ENCODE measurements around the gene GAS2.
A peak's percentile ranks its signal among the peaks of the same experiment; 100 is the strongest.

GAS2 gene

DNA sequence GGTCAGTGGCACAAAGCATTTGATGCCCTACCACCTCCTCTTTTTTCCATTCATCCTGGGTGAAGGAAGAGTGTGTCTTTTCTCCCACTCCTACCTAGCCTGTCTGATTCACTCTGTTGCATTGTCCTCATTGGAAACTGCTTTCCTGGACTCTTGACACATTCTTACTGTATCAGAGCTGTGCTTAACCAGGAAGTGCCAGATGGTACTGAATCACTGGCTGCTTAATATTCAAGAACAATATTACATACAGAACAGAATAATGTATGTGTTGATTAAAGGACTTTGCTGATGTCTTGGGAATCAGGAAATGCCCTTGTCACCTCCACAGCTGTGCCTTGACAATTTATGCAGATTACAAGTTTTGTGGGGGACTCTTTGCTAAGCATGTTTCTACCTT, 118.8 kb downstream of the GAS2 start:
- no peak overlapping the region for H3K4me3 ChIP-seq (ENCODE audit: low read depth, low read length)

DNA sequence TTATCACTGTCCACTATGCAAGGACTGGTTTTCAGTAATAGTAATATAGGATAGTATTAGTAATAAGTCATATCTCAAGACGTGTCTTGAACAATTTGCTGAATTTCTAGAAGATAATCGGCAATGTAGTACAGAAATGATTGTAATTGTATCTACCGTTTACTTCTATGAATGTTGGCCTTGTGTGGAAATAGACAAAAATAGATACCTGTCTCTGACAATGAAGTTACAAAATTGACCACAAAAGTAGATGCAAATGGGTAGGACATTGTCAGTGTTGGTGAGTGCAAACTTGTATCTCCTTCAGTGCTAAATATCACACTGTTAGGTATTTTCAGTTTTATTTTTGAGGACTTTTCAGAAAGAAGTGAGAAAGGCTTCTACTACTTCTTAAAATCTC, 120.1 kb downstream of the GAS2 start:
- no peak overlapping the region for H3K4me3 ChIP-seq (ENCODE audit: low read depth, low read length)

DNA sequence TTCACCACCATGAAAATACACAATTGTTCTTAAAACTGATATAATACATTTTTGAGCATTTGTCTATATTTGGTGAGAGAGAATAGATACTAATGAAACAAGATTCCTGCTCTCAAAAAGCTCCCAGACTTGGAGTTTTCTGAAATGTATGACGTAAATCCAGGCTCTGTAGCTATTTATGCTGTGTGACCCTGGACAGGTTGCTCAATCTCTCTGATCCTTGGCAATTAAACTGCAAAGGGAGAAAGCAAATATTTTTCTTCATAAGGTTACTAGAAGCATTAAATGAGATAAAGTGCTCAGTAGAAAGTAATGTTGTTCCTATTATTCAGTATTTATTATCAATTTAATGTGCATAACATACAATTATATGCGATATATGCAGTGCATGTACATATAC, 120.6 kb downstream of the GAS2 start:
- H3K4me3 ChIP-seq (ENCODE audit: low read depth, low read length), result no peak overlapping the region

DNA sequence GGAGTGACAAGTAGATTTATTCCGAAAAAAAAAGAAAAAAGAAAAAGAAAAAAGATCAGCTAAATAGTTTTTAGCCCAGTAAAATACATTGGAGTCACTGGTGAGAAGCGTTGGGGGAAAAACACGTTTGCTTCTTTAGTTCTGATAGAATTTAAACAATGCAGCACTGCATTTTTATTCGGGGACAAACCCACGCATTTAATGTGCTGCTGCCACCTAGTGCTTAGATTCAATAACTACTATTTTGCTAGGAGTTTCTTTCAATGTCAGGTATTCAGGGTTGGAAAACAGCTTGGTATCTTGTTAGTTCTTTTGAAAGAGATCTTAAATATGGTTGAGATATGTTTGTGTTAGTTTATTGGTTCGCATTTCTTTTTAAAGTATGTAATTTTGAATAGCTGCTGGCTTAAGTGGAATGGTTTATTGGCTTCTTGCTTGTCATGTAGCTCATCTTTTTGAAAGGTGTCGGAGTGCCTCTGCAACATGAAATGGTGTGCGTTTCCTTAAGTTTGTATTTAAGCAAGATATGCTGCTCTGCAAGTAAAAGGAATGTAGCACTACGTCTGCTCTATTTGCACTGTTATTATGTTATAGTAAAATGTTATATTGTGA, 121.2 kb downstream of the GAS2 start:
- H3K4me3 ChIP-seq (ENCODE audit: low read depth, low read length), result no peak overlapping the region

DNA sequence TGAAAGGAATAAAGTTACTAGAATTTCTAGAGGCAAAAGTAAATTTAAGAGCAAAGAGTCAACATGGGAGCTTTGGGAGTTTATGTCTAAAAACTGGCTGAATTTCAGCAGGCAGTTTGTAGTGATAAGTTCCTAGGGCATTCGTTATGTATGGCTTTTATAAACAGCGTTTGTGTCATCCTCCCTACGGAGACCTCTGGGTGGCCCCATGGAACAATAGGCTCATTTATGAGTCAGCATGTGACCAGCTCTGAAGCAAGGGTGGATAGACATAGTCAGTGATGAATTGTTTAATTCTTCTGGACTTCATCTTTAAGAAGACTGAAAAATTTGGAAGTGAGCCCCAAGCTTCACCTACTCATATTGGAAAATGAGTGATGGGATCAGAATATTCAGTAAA, 126.1 kb downstream of the GAS2 start:
- no peak overlapping the region for H3K4me3 ChIP-seq (ENCODE audit: low read depth, low read length)

DNA sequence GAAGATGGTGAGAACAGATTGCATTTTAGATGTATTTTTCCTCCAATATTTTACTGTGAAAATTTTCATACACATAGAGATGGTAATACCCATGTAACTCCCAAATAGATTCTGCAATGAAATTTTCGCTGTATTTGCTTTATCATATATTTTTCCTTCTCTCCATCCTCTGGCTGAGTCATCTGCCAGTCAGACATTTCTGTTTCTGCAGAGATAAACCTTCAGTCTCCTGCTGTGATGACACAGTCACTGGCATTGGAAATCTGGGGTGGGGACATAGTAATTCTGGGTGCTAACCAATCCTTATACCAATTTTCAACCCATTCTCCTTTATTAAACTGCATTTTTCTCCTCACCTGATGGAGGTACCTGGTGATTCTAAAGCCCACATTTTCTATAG, 129.5 kb downstream of the GAS2 start:
- H3K4me3 ChIP-seq (ENCODE audit: low read depth, low read length), result no peak overlapping the region

DNA sequence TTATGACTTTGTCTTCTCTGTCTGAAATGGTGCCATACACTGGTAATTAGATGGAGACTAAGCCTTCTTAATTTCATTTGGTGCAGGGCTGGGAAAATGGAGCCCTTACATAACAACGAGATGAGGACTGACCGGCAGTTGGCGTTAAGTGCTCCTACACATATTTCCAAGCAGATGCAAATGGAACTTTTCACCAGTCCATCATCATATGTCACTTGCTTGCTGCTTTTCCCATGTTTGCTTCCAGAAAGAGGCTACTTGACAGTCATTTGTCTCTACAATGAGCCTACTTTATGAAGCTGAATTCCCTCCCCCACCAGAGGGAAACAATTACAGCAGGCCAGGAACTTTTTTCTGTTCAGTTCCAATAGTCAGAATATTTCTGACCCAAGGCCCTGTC, 130.6 kb downstream of the GAS2 start:
- H3K4me3 ChIP-seq (ENCODE audit: low read depth, low read length), result no peak overlapping the region

DNA sequence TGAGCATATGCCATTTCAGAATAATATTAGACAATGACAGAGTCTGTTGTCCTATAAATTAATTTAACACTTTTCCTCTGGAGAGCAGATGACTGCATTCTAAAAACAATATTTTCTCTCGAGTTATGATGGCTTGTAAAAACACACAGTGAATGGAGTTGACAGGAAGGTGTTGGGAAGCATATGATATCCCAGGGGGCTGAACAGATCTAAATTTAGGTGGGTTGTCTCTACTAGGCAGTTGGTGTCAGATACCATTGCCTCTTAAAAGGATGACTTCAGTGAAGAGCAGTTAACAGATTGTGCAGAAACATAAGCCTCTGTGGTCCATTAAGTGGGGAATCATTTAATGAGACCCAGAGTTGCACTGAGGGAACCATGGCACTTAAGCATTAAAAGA, 132.5 kb downstream of the GAS2 start:
- H3K4me3 ChIP-seq (ENCODE audit: low read depth, low read length), result no peak overlapping the region

DNA sequence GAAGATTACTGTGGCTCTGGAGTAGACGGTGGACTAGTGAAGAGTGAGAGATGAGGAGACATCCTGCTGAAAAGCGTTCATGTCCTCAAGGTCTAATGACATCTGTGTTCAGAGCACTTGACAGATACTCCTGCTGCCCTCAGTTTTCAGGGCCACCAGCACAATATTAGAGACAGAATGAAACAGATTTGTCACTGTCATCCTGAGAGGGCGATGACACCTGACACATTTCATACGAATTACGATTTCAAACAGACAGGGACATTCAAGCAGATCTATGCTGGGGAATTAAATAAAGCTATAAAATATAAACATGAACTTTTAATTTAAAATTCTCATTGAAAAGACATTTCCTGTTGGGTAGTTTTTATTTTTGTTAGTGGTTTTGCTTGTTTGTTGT, 134.1 kb downstream of the GAS2 start:
- H3K4me3 ChIP-seq (ENCODE audit: low read depth, low read length), result no peak overlapping the region

DNA sequence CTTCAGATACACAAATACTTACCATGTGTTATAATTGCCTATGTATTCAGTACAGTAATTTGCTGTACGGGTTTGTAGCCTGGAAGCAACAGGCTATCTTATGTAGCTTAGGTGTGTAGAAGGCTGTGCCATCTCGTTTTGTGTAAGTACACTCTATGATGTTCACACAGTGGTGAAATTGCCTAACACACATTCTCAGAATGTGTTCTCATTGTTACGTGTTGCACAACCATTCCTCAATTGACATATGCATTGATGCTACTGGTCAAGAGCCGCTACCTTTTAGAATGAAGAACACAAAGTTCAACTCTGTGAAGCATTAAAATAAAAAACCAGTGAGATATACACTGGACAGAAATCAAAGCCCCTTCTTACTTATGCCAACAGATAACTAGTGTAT, 136.4 kb downstream of the GAS2 start:
- H3K4me3 ChIP-seq (ENCODE audit: low read depth, low read length), result no peak overlapping the region

DNA sequence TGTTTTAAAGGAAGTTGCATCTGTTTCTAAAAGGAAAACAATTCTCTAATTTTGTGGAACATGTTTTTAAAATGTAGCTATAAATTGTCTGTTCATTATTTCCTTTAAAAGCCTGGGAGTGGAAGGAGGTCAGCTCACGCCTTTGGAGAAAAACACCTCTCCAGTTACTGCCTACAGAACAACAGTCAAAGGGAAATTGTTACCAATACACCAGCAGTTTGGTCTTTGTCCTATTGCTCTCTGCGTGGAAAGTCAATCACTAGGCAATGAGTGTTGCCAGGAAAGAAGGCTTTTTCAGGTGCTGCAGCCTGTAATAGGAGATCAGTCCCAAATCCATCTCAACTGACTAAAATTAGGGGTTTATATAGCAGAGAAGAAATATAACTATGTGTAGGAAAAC, 141.0 kb downstream of the GAS2 start:
- no peak overlapping the region for H3K4me3 ChIP-seq (ENCODE audit: low read depth, low read length)

DNA sequence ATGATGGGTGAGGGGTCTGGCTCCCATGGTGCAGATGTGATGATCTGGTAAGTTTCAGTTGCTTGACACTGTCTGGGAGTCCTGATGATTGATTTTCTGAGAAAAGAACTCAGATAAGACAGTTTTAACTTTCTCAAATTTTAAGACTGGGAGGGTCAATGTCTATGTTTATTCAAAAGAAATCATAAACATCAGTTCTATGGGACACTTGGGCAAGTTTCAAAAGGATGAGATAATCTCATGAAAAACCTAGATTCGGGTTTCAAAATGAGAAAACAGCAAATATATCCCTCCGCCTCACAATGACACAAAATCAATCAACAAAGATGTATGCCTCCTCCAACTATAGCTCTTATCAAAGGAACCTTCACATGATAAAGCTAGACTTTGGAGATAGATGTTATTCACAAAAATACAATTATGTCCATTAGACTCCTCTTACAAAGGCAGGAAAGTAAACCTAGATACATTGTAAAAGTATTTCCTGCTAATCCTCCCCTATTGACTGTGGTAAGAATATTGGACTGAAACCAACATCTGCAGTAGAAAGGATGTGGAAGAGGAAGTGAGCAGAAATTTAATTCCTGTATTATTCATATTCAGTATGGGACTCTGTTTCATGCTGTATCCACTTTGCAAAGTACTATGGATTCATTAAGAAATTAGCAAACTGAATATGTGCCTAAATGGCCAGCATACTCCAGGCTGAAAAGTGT, 141.6 kb downstream of the GAS2 start:
- H3K4me3 ChIP-seq (ENCODE audit: low read depth, low read length), result no peak overlapping the region

DNA sequence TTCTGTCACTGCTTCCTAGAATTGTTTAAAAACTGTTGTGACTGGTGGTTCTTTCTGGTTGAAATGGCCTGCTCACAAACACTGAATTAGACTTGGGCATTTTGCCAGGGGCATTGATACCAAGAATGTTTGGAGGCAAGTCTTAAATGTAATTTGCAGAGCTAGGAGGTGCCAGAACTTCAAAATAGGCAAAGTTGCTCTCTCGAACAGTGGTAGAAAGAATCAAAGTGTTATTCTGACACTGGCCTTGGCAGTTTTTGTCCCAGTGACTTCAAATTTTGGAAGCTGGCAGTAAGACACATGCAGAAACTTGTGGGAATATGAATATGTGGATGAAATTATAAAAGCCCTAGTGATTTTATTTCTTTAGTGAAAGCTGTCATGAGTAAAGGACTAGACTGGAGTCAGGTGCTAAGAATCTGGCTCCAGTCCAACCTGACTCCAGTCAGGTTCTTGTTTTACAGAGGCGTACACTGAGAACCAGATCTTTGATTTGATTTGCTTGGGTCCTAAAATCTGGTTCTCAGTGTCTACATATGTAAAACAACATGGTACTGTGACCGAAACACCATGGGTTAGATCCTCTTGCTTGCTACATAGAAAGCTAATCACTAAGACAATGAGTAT, 142.3 kb downstream of the GAS2 start:
- no peak overlapping the region for H3K4me3 ChIP-seq (ENCODE audit: low read depth, low read length)

DNA sequence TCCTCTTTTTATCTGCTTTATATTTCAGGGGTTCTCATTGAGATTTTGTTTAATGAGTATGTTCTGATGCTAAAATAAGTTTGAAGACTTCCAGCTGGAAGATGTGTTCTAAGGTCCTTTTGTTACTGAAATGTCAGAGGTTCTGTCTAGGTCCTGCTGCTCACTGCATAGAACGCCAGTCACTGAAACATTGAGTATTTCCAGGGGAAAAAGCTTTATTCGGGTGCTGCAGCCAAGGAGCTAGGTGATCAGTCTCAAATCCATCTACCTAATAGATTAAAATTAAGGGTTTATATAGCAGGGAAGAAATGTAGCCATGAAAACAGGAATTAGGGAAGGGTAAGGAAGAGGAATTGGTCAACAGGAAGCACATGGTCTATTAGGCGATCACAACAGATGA, 143.5 kb downstream of the GAS2 start:
- H3K4me3 ChIP-seq (ENCODE audit: low read depth, low read length), result no peak overlapping the region

DNA sequence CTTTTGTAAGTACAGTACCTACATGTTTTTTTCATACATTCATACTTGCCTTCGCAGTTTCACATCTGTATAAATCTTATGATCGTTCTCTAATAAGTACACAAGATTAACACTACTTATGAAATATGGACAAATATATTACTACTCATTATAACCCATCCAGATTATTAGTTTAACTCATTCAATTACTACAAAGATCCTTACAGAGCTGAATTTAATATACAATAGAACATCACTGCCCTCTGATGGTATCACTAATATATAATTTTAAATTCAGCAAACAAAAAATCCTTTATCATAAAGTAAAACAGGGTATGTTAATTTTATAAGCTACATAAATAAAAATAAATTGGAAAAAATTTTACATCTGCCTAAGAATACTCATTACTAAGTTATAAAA, 155.8 kb downstream of the GAS2 start:
- H3K4me3 ChIP-seq (ENCODE audit: low read depth, low read length), result no peak overlapping the region

DNA sequence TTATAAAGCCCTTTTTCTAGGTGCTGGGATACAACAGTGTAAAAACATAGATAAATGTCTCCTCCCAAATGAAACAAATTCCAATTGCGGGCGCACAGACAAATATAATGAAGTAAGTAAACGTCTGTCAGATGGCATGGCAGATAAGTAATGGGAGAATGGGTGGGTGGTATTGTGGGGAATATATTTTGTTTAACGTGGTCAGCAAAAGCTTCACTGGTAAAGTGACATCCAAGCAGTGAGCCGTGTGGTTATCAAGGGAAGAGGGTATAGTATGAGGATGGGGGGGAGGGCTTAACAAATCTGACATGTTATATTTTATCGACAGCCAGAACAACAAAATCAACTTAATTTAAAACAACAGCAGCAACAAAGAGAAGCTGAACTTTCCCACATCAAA, 162.0 kb downstream of the GAS2 start:
- no peak overlapping the region for H3K4me3 ChIP-seq (ENCODE audit: low read depth, low read length)

DNA sequence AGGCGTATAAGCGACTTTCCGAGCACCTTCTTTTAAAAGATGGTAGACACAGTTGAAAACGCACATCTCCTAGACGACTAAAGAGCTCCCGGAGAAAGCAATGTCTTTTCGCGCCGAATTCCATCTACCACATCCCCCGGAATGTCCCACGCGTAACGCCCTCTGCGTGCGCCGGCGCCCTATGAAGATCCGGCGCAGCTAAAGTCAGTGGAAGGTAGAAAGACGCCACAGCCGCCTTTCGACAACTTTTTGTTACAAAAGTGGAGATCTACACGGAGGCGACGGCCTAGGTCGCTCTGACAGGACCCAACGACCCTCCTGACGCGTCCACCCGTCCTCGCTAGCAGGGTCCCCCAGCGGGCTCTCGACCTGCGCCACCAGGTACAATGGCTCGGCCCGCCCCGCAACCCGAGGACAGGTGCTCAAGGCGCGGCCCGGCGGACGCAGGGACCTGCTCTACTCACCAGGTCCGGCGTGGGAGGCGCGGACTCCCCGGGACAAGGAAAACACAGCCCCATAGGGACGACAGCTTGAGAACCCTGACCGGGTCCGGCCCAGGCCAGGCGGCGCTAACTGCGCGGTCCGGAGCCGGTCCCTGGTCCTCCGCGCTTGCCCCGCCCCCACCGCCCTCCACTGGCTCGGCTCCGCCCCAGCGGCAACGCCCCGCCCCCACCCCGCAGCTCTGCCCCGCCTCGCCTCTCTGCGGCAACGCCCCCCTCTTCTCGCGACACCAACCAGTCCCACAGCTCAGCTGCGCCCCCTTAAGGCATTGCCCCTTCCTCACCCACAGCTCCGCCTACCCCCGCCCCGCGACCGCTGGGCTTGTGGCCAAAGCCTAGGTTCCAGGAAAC, 163.0 kb downstream of the GAS2 start, which contains the start of gene SVIP:
Gene SVIP, minus strand, starts transcription at position 571 of the 851 bp plus-strand sequence. Its CDS starts 53 bp downstream, at position 518.
- H3K4me3 ChIP-seq (ENCODE audit: low read depth, low read length), result peak within 1 kb of the TSS; percentile 82

DNA sequence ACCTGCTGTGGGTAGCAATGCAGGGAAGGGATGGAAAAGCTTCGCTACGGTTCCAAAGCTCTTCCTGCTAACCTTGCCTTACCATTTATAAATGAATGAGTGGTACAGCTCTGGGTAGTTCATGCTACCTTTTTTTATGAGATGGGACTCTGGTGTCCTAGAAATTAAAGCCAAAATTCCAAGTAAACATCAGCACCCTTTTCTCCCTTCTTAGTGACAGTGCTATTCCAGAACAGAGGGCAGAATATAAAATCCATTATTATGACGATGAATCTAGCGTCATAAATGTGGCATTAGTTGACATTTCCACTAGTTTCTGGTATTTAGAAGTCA, 163.6 kb downstream of the GAS2 start:
- no peak overlapping the region for H3K4me3 ChIP-seq (ENCODE audit: low read depth, low read length)

DNA sequence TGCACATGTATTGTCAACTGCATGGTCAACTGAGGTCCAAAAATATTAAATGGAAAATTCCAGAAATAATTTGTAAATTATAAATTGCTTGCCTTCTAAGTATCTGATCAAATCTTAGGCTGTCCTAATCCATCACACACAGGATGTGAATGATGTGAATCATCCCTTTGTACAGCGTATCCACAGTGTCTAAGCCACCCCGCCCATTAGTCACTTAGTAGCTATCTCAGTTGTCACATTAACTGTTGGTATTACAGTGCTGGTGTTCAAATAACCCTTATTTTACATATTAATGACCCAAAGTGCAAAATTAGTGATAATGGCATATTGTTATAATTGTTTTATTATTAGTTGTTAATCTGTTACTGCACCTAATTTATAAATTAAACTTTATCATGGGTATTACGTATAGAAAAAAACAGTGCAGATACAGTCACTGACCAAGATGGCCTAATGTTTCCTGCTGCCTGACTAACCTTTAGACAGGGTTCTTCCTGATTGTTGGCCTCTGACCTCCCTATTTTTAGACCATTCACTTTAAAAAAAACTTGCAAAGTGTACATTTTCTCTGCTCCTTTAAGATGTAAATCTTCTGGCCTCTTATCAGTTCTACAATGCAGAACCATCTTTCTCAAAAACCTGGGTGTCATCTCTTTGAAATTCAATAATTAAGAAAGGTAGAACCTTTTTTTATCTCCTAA, 166.1 kb downstream of the GAS2 start:
- H3K4me3 ChIP-seq (ENCODE audit: low read depth, low read length), result no peak overlapping the region

DNA sequence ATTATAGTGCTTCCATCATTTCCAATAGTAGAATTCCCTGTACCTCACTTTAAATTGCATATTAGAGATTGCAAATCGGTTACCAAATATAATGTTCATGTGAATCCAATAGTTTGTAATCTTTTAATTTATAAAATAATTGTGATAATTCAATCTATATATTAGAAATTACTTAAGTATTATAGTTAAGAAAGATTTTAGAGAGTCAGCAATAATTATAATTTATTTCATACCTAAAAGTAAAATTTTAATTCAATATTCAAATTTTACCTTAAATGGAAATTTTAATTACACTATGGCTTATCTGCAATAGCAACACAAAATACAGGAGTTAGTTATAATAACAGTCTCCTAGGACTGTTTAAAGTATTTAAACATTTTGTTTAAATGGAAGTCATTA, 180.3 kb downstream of the GAS2 start:
- no peak overlapping the region for H3K4me3 ChIP-seq (ENCODE audit: low read depth, low read length)

DNA sequence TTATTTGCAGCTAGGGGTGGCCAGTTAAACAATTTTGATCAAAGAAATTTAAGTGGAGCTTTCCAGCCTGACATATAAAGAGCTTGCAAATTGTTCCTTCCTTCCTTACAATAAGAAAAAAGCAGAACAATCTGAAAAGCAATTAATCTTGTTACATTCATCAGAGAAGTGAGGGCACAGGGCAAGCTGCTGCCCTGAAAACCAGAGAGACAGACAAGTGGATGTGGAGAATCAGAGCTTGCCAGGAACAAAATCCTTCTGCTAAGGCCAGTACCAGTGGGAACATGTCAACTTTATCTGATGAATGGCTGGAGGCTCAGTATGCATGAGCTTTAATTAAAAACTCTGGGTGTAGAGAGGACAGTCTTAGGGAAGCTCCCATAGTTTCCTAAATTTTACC, 185.1 kb downstream of the GAS2 start:
- H3K4me3 ChIP-seq (ENCODE audit: low read depth, low read length), result no peak overlapping the region

All from iPS-11a (cell line).